K562 (cell line): ENCODE results near the gene YIPF1. TPM values are rescaled to one million over a fixed set of nuclear protein-coding genes. Genes with fewer than 3 reads are reported as not detected.

ENCODE experiments used
- ARNT ChIP-seq, 2 experiments: fragments of 450-650 bp; IDR thresholded peaks; 2 replicates each; pipeline ENCODE4 v1.6.1; 2016; ENCODE audit warnings: mild to moderate bottlenecking in 1 of 2
- CEBPG ChIP-seq, 3 experiments: fragments of 200-800 bp in 1 of 3; sonication (Bioruptor generic) in 1 of 3; sonication (generic) in 1 of 3; formaldehyde crosslinking in 1 of 3; IDR thresholded peaks in 2 of 3; conservative IDR thresholded peaks in 1 of 3; 2 replicates each; pipeline versions ENCODE4 v1.6.1 to v1.8.0; 2016 to 2022; ENCODE audit warnings: missing compliant biosample characterization in 2 of 3, missing genetic modification characterization in 2 of 3, mild to moderate bottlenecking in 1 of 3, missing genetic modification reagents in 1 of 3
- DLX4 ChIP-seq: fragments of 250-450 bp; sonication (Bioruptor Pico); IDR thresholded peaks from 2 replicates; pipeline ENCODE4 v1.6.1; 2021; ENCODE audit warnings: mild to moderate bottlenecking
- ELF4 ChIP-seq: fragments of 450-650 bp; formaldehyde crosslinking; IDR thresholded peaks from 2 replicates; pipeline ENCODE4 v1.4.0; 2022; ENCODE audit warnings: missing genetic modification characterization
- ETV6 ChIP-seq, 3 experiments: fragments of 150-350 bp in 1 of 3; sonication (generic) in 1 of 3; formaldehyde crosslinking in 1 of 3; IDR thresholded peaks; 2 replicates each; pipeline versions ENCODE4 v1.6.1 to v1.8.0; 2014 to 2022; ENCODE audit warnings: borderline replicate concordance in 2 of 3, low read depth in 2 of 3, antibody characterized with exemption in 1 of 3, low read length in 1 of 3, mild to moderate bottlenecking in 1 of 3, missing genetic modification reagents in 1 of 3
- GTF2E2 ChIP-seq: fragments of 200-800 bp; sonication (Bioruptor generic); IDR thresholded peaks from 2 replicates; pipeline ENCODE4 v1.6.1; 2016; ENCODE audit warnings: missing genetic modification characterization, missing compliant biosample characterization
- KLF10 ChIP-seq: fragments of 250-450 bp; sonication (Bioruptor Pico); IDR thresholded peaks from 2 replicates; pipeline ENCODE4 v1.6.1; 2021; ENCODE audit warnings: matching md5 sums
- MAZ ChIP-seq, 2 experiments: fragments of 450-650 bp in 1 of 2; sonication (generic) in 1 of 2; formaldehyde crosslinking; IDR thresholded peaks in 1 of 2; conservative IDR thresholded peaks in 1 of 2; 2 replicates each; pipeline versions ENCODE4 v1.4.0 to v1.5.0; 2020; ENCODE audit warnings: mild to moderate bottlenecking in 1 of 2, missing genetic modification reagents in 1 of 2
- MCM3 ChIP-seq: fragments of 450-650 bp; IDR thresholded peaks from 2 replicates; pipeline ENCODE4 v1.6.1; 2016
- MCM7 ChIP-seq, 2 experiments: fragments of 450-650 bp; IDR thresholded peaks; 2 replicates each; pipeline ENCODE4 v1.6.1; 2016 to 2018
- MTA2 ChIP-seq: fragments of 450-650 bp; IDR thresholded peaks from 2 replicates; pipeline ENCODE4 v1.6.1; 2016; ENCODE audit warnings: low read depth
- NCOA6 ChIP-seq: fragments of 450-650 bp; IDR thresholded peaks from 2 replicates; pipeline ENCODE4 v1.6.1; 2017; ENCODE audit warnings: mild to moderate bottlenecking
- PHF20 ChIP-seq: fragments of 450-650 bp; IDR thresholded peaks from 2 replicates; pipeline ENCODE4 v1.6.1; 2018; ENCODE audit not compliant: partially characterized antibody
- POU5F1 ChIP-seq: fragments of 150-350 bp; IDR thresholded peaks from 2 replicates; pipeline ENCODE4 v1.6.1; 2014; ENCODE audit warnings: borderline replicate concordance, low read length, low read depth, mild to moderate bottlenecking; ENCODE audit not compliant: partially characterized antibody
- RHOXF2B ChIP-seq: fragments of 250-450 bp; sonication (Bioruptor Pico); conservative IDR thresholded peaks from 2 replicates; pipeline ENCODE4 v1.5.1; 2021
- SMAD1 ChIP-seq: fragments of 150-350 bp; IDR thresholded peaks from 2 replicates; pipeline ENCODE4 v1.6.1; 2014; ENCODE audit warnings: low read length, low read depth; ENCODE audit not compliant: partially characterized antibody
- SRSF9 ChIP-seq: fragments of 200-400 bp; formaldehyde crosslinking; IDR thresholded peaks from 2 replicates; pipeline ENCODE4 v1.6.1; 2017; ENCODE audit warnings: low read depth, low read length, borderline replicate concordance
- TAF15 ChIP-seq: fragments of 200-400 bp; formaldehyde crosslinking; IDR thresholded peaks from 2 replicates; pipeline ENCODE4 v1.6.1; 2017; ENCODE audit warnings: mild to moderate bottlenecking, low read depth, low read length, moderate library complexity
- THAP7 ChIP-seq: fragments of 250-450 bp; sonication (Bioruptor Pico); IDR thresholded peaks from 2 replicates; pipeline ENCODE4 v1.5.0; 2021
- ZBTB49 ChIP-seq: sonication (generic); formaldehyde crosslinking; IDR thresholded peaks from 2 replicates; pipeline ENCODE4 v1.8.0; 2022; ENCODE audit warnings: missing genetic modification reagents, mild to moderate bottlenecking, borderline replicate concordance
- ZNF121 ChIP-seq: sonication (generic); formaldehyde crosslinking; conservative IDR thresholded peaks from 2 replicates; pipeline ENCODE4 v1.8.0; 2022; ENCODE audit warnings: missing genetic modification reagents
- ZNF398 ChIP-seq: fragments of 250-450 bp; sonication (Bioruptor Pico); IDR thresholded peaks from 2 replicates; pipeline ENCODE4 v1.8.0; 2021; ENCODE audit warnings: moderate library complexity, mild to moderate bottlenecking, inconsistent platforms
- ZNF695 ChIP-seq: fragments of 450-650 bp; formaldehyde crosslinking; IDR thresholded peaks from 2 replicates; pipeline ENCODE4 v1.4.0; 2020; ENCODE audit warnings: mild to moderate bottlenecking, moderate library complexity
- polyA plus RNA-seq, 8 experiments: library from polyadenylated mRNA; depleted of rRNA in 4 of 8; stranded (reverse) in 5 of 8; unstranded in 3 of 8; fragments of >200 nt; fragmentation: Nextera tagmentation in 2 of 8; fragmentation: Illumina TruSeq in 1 of 8; extraction: Ambion mirVana in 2 of 8; extraction: Trizol in 1 of 8; gene quantifications; 2 replicates each; pipeline versions ENCODE4 v1.2.1 to v1.2.3, GENCODE V29; 2011 to 2014; ENCODE audit warnings: inconsistent platforms in 1 of 8, missing spikeins in 1 of 8
- total RNA-seq, 7 experiments: library from RNA; depleted of rRNA in 6 of 7; stranded (reverse); fragments of >200 nt in 6 of 7; fragmentation: Illumina TruSeq in 2 of 7; extraction: Trizol in 2 of 7; gene quantifications; 2 replicates each; pipeline versions ENCODE4 v1.2.1 to v1.2.3, GENCODE V29; 2011 to 2021; ENCODE audit warnings: low replicate concordance in 1 of 7

The YIPF1 gene
- total and polyA plus RNA-seq, 9 of the 15 experiments (the other 6 are each of a cell fraction or from before 2014, with no cell fraction given): 11.5 to 37.5 (median 19.2) TPM

- TF ChIP-seq ZNF398 (CRISPR knock-in tag) (no peak), KLF10 (CRISPR knock-in tag) (no peak), MCM3 (no peak), RHOXF2B (no peak), PHF20 (peak; percentile 71), MCM7 (IDR thresholded peaks at IDR 0.05) (no peak), CEBPG (CRISPR knock-in tag; IDR thresholded peaks at IDR 0.05) (no peak), CEBPG (tag; conservative IDR thresholded peaks at IDR 0.05 in 1 of 2, IDR thresholded peaks at IDR 0.05 in 1 of 2) (no peak), GTF2E2 (tag) (no peak), MAZ (CRISPR knock-in tag; conservative IDR thresholded peaks at IDR 0.05 in 1 of 2, IDR thresholded peaks at IDR 0.05 in 1 of 2) (peak; percentile 88 to 91), THAP7 (peak; percentile 85; the same call in 1 of the 2 replicates), NCOA6 (no peak), DLX4 (CRISPR knock-in tag) (no peak), ZBTB49 (no peak), TAF15 (no peak), MTA2 (no peak), ARNT (IDR thresholded peaks at IDR 0.05) (peak in 1 of 2 experiments; percentile 94; a peak in 3 of 4 replicates), SRSF9 (no peak), ZNF695 (CRISPR knock-in tag) (no peak), POU5F1 (peak; percentile 95), ELF4 (CRISPR knock-in tag) (peak; percentile 96), ETV6 (IDR thresholded peaks at IDR 0.05; ENCODE audit: borderline replicate concordance in 1 of 2, low read depth in 2 of 2, low read length in 1 of 2) (peak in 1 of 2 experiments; percentile 53; a peak in 1 of 4 replicates), ETV6 (CRISPR knock-in tag; IDR thresholded peaks at IDR 0.05; ENCODE audit: borderline replicate concordance) (peak; percentile 60; the same call in 1 of the 2 replicates), ZNF121 (no peak), SMAD1 (peak; percentile 45)
Observed at GRCh38 chr1:53837924-53838653, 51.5 kb downstream of the YIPF1 start, which contains the start of gene NDC1 (continued).
